Bone marrow (tissue), 2 donors: ENCODE data around the gene NKD2.

Experiments
- DNase-seq, 2 donors: peaks; one replicate each; lab custom pipeline; 2025; lab: John Stamatoyannopoulos, UW

NKD2 gene

DNA sequence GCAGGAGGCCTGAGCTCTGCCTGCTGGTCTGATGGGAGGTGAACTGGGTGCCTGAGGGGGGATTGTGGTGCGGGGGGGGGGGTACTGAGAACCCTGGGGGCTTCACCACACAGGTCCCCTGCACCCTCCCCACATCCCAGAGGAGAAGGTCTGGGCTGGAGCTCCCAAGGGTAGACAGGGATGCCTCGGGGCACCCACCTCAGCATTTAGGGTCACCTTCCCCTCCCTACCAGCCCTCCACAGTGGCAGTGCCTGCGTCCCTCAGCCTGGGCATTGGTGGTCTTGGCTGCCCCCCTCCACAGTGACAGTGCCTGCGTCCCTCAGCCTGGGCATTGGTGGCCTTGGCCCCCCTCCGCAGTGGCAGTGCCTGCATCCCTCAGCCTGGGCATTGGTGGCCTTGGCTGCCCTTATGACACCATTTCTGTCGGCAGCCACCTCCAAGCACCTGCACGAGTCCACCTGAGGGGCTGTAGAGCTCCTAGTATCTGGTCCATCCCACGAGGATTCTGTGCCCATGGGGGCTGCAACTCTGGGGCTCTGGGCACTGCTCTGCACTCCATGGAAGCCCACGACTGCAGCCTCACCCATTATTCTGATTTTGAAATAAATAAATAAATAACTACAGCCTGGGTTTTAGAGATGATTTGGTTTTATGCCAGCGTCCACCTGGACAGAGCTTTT is 21.5 kb downstream of the NKD2 start:
- DNase-seq: no peak

DNA sequence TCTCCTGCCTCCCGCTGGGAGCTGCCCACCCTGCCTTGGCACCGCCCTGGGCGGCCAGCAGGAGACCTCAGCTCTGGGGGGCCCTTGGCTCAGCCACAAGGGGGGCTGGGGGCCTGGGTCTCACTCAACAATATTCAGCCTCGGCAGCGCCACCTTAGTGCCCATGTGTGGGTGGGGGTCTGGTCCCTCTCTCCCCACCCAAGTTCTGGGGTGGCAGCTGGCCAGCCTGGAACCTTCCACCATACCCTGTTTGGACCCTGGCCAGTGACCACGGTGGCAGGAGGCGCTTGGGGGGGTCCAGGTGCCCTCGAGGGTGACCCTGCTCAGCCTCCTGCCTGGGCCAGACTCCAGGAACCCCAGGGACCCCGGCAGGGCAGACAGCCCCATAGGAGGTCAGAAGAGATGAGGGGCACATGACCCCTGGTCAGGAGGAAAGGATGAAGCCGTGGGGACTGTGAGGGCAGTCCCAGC is 22.2 kb downstream of the NKD2 start:
- no peak for DNase-seq

DNA sequence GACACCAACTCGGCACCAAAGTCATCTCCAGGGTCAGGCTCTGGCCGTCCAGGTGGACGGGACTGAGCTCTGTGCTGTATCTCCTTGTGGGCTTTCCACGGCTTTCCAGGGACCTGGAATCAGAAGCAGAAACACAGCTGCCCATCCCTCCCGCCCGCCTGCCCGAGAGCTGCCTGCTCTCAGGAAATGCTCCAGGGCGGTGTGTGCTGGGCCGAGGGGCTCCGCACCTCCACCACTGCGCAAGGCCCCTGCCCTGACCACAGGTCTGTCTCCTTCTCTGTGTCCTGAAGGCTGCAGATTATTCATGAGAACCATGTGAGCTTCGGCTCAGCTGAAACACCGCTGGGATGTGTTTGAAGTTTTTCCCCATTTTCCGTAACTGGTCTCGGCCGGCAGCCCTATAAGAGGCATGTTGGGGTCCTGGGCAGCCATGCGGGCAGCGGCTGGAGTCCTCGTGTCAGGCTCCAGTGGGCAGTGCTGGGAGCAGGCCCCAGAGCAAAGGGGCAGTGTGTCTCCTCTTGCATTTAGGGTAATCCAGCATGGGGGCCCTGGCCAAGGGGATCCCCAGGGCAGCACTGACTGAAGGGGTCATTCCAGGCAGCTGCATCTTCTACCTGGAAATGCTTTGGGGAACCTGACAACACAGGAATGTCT is 22.8 kb downstream of the NKD2 start:
- DNase-seq: no peak

DNA sequence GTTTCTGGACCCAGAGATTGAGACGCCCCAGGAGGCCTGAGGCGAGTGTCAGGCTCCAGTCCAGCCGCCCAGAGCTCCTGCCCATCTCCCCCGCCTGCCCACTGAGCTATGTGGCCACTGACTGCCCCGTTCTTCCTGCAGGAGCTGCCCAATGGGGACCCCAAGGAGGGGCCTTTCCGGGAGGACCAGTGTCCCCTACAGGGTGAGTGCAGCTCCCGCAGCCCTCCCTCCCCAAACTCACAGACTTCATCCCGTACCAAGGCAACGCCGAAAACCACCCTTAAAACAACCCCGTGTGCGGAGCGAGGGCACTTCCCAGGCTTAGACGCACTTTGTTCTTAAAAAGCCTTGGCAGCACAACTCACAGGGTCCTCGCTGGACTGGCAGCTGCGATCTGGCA is 23.4 kb downstream of the NKD2 start:
- no peak for DNase-seq

DNA sequence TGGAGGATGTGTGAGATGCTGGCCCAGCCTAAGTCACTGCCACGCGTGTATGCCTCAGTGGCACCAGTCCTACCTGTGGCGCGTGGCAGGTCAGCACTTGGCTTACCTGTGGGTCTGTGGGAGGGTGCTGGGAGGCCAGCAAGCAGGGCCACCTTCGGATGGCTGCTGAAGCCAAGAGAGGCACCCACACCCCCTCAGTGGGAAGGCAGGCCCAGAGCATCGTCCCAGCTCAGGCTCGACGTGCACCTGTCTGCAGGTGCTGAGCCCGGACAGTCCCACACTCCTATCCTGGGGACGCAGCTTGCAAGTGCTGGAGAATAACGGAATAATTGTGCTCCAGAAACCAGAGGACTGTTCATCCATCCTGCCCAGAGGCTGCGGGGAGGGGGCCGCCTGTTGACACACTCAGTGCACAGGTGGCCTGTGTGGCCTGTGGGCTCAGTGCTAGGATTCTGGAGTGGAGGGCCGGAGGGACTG is 24.0 kb downstream of the NKD2 start:
- no peak for DNase-seq

DNA sequence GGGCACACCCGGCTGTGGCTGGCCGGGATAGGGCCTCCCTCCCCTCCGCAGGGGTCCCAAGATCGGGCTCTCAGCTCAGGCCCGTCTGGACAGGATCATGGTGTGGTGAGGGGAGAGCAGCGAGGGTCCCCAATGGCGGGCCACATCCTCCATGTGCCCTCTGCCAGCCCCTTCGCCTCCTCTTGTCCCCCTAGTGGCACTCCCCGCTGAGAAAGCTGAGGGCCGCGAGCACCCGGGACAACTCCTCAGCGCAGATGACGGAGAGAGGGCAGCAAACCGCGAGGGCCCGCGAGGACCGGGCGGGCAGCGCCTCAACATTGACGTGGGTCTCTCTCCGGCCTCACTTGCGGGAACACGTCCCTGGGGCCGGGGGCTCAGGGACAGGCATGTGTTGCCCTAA is 24.6 kb downstream of the NKD2 start:
- DNase-seq: no peak

DNA sequence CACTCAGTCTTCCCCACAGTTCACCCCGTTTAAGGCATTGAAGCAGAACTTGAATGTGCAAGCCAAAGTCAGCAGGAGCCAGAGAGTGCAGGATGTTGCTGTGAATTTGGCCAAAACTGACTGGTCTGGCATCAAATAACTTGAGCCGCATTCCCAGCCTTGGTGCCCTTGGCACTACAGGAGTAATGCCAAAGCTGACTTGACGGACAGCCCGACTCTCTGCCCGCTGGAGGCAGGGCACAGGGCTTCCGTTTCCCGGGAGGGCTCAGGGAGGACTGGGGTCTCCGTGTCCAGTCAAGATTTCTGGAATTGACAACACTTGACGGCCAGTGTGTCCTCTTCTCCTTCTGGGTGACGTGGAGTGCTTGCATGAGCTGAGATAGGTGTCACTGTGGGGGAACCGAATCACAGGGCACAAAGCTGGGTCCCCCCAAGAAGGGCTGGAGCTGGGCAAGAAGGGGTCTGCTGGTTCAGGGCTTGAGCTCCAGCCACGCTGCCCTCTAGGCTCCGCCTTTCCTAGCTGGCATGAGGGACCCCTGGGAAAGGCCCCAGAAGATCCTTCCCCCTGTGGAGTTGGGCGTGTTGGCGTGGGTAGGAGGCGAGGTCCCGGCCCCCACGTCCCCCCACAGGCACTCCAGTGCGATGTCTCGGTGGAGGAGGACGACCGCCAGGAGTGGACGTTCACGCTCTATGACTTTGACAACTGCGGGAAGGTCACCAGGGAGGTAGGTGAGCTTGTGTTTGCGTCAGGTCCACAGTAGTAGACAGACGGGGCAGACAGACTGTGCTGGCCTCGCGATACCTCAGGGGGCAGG is 25.2 kb downstream of the NKD2 start:
- no peak for DNase-seq

DNA sequence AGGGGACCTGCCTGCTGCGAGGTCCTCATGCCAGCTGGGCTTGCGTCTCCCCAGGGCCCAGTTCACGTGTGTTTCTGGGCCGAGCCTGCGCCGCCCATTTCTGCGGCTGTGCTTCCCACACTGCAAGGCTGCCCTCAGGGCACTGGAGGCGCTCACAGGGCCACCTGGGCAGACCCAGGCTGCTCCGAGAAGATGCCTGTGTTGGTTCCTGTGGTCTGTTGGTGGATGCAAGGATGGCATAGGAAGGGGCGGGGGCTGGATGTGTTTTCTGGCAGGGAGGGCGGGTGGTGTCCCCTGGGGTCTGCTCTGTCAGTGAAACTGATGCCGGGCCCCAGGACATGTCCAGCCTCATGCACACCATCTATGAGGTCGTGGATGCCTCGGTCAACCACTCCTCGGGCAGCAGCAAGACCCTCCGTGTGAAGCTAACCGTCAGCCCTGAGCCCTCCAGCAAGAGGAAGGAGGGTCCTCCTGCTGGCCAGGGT is 25.9 kb downstream of the NKD2 start:
- DNase-seq: no peak

DNA sequence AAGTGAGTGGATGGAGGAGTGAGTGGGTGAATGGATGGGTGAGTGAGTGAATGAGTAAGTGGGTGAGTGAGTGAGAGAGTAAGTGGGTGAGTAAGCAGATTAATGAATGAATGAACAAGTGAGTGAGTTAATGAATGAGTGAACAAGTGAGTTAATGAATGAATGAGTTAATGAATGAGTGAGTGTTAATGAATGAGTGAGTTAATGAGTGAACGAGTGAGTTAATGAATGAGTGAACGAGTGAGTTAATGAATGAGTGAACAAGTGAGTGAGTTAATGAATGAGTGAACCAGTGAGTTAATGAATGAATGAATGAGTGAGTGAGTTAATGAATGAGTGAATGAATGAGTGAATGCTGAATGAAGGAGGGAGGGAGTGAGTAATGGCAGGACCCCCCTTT is 26.4 kb downstream of the NKD2 start:
- no peak for DNase-seq

DNA sequence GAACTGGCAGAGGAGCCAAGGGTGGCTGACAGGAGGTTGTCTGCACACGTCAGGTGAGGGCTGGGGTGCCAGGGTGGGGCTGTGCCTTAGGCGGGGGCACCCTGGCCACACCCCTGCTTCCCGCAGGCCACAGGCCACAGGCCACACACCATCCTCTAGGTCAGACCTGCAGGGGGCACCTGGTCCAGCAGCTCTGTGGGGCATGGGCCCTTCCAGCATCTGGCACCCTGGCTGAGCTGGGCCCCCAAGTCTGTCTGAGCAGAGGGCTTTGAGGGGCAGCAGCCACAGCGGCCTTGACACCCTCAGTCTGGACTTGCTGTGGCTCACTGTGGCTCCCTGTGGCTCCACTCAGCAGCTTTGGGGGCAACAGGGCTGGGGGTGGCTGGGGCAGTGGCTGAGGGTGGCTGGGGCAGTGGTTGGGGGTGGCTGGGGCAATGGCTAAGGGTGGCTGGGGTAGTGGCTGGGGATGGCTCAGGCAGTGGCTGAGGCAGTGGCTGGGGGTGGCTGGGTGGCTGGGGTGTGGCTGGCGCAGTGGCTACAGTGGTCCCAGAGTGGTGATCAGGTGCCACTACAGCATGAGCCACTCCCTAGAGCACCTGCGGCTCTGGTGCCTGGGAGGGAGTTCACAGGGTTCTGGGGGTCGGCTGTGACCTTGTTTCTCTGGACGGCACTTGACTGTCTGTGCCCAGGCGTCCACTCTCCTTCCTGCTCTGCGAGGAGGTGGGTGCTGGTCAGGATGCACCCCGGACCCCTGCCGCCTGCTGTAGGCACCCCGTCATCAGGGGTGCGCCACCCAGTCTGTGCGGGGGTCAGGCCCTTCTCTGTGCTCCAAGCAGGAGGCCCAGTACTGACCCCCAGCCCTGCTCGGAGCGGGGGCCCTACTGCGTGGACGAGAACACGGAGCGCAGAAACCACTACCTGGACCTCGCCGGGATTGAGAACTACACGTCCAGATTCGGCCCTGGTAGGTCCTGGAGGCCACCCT is 27.1 kb downstream of the NKD2 start:
- no peak for DNase-seq

DNA sequence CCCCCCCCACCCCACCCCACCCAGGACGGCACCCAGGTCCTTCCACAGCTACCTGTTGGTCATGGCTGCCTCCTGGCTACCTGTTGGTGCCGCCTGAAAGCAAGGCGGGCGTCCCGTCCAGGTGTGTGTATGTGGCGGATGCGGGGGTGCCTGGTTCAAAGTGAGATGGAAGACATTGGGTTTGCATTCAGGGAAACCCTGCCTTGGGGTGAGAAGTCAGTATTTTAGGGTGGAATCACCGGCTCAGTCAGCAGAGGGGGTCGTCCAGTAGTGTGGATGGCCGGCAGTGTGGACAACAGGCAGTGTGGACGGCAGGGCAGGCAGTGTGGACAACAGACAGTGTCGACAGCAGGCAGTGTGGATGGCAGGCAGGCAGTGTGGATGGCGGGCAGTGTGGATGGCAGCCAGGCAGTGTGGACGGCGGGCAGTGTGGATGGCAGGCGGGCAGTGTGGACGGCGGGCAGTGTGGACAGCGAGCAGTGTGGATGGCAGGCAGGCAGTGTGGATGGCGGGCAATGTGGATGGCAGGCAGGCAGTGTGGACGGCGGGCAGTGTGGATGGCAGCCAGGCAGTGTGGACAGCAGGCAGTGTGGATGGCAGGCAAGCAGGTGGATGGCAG is 28.0 kb downstream of the NKD2 start:
- DNase-seq: no peak

DNA sequence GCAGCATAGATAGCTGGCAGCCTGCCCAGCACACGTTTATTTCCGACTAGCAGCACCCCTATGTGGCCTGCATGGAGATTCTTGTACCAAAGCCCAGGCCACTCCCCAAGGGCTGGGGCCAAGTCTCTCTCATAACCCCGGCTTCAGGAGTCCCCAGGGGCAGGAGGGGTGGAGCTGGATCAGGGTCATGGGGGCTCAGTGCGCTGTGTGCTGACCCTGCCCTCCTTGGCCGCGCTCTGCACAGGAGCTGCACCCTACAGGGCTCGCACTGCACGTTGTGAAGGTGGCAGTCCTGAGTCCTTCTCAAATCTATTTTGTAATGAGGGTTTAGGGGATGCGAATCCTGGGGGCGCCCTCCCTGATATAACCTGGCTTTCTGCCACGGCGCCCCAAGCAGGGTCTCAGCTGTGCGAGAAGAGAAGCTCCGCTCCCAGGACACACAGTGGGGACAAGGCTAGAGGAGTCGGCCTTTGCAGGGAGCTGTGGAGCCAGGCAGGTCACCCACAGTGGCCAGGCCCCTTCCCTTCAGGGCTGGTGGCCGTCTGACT is 28.6 kb downstream of the NKD2 start:
- DNase-seq: no peak

DNA sequence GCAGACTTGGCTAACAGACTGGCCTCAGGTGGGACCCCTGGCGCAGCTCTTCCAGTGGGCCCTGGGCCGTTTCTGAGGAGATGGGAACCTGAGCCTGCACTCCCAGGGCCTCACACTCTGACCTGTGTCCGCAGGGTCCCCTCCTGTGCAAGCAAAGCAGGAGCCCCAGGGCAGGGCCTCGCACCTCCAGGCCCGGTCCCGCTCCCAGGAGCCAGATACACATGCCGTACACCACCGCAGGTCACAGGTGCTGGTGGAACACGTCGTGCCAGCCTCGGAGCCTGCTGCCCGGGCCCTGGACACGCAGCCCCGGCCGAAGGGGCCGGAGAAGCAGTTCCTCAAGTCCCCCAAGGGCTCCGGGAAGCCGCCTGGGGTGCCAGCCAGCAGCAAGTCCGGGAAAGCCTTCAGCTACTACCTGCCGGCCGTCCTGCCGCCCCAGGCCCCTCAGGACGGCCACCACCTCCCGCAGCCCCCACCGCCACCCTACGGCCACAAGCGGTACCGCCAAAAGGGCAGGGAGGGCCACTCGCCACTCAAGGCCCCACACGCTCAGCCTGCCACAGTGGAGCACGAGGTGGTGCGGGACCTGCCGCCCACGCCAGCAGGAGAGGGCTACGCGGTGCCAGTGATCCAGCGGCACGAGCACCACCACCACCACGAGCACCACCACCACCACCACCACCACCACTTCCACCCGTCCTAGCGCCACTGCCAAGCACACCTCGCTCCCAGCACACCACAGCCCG is 29.2 kb downstream of the NKD2 start:
- no peak for DNase-seq

DNA sequence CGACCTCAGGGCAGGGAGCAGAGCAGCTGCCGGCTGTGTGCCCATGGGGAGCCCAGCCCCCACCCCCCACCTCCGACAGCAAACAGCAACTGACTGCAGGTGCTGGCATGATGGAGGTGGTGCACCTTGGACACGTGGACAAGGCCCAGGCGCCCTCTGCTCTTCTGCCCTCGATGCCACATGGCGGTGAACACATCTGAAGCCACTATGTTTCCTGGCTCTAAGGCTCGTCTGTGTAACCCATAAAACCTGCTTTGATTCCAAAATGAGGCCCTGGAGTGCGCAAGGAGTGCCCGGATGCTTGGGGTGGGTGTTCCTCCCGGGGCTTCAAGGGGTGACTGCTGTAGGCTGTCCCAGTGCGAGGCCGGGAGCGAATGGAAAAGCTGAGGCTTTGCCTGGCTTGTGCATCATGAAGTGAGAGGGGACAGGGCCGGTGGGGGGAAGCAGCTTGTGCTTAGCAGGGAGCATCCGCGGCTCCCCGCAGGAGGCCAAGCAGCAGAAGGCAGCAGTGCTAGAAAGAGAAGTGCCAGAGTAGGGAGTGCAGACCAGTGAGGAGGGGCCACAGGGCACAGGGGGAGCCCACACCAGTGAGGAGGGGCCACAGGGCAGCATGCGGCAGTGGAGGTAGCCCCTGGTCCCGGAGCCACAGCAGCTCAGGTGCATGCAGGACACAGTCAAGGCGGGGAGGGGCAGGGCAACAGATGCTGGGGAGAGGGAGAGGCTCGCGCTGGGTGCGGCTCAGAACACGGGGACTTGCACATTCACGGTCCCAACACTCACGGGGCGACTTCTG is 30.0 kb downstream of the NKD2 start:
- DNase-seq: no peak

DNA sequence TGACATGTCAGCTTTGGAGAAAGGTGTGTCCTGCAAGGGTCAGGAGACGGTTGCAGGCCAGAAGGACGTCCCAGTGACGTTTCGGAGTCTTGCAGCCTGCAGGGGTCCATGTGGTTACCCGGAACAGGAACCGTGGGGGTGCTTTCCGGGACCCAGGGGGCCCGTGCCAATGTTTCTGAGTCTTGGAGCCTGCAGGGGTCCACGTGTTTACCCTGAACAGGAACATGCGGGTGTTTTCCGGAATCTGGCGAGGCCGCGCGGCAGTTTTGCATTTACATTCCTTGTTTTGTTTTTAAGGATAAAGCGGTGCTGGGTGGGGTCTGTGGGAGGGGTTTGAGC is 30.6 kb downstream of the NKD2 start:
- DNase-seq: no peak

DNA sequence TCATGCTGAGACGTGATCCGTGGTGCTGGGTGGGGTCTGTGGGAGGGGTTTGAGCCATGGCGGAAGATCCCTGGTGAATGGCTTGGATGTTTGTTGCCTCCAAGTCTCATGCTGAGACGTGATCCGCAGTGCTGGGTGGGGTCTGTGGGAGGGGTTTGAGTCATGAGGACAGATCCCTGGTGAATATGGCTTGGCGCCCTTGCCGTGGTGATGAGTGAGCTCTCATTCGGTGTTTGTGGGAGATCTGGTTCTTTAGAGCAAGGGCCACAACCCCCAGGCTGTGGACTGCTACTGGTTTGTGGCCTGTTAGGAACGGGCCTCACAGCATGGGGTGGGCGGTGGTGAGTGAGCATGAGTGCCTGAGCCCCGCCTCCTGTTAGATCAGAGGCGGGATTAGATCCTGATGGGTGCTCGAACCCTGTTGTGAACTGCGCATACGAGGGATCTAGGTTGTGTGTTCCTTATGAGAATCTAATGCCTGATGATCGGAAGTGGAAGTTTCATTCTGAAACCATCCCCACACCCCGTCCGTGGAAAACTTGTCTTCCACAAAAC is 31.2 kb downstream of the NKD2 start:
- no peak for DNase-seq

DNA sequence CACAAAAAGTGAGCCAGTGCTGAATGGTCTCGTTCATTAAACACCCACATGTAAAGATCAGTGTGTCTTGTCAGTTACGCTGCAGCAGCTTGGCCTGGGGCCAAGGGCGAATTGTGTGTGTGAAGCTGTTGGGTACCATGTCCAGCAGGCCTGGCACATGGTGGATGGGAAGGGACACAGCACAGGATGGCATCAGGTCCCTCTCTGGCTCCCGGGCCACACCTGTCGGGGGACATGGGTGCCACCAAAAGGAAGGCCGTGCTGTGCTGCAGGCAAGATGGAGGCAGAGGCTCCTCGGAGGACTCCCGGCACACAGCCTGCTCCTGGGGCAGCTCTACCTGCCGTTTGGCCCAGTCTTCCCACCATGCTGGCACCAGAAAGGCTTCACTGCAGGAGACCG is 32.0 kb downstream of the NKD2 start:
- DNase-seq: no peak

DNA sequence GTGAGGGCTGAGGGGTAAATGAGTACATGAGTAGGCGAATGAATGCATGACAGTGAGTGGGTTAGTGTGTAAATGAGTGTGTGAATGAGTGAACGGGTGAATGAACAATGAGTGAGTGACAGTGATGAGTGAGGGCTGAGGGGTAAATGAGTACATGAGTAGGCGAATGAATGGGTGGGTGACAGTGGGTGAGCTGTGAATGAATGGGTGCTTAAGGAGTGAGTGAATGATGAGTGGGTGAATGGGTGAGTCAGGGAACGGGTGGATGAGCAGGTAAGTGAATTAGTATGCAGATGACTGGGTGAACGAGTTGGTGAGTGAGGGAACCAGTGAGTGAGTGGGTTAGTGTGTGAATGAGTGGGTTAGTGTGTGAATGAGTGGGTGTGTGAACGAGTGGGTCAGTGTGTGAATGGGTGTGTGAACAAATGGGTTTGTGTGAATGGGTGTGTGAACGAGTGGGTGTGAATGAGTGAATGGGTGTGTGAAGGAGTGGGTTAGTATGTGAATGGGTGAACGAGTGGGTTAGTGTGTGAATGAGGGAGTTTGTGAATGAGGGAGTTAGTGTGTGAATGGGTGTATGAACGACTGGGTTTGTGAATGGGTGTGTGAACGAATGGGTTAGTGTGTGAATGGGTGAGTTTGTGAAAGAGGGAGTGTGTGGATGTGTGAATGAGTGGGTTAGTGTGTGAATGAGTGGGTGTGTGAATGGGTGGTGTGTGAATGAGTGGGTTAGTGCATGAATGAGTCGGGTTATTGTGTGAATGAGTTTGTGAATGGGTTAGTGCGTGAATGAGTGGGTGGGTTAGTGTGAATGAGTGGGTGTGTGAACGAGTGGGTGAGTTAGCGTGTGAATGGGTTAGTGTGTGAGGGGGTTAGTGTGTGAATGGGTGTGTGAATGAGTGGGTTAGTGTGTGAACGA is 32.9 kb downstream of the NKD2 start:
- DNase-seq: no peak
